Calu3 (cell line): ENCODE measurements around the gene DPH7. TPM values are rescaled to one million over a fixed set of nuclear protein-coding genes. Genes with fewer than 3 reads are reported as not detected.
"Not testable (repeated sequence)": the region's sequence is repeated elsewhere in the genome, so short reads cannot be mapped to it uniquely, and the experiment has no call there.

Experiments
- Bru-seq: library from RNA; stranded (reverse); fragments of 400-500 nt; gene quantifications from one replicate; lab custom pipeline; 2021; lab: Mats Ljungman, UMichigan
- BruChase-seq, 2 experiments: library from RNA; stranded (reverse); fragments of 400-500 nt; gene quantifications; one replicate each; lab custom pipeline; 2021; lab: Mats Ljungman, UMichigan
- BruUV-seq: library from RNA; stranded (reverse); fragments of 400-500 nt; replicated peaks from 2 replicates; lab custom pipeline; 2021; lab: Mats Ljungman, UMichigan
- CTCF ChIA-PET: fragments of 300-600 bp; sonication (Branson Sonifier 250); formaldehyde crosslinking; loops from one replicate; lab custom pipeline; 2022; ENCODE audit warnings: antibody characterized with exemption; lab: Charles Lee
- DNase-seq: peaks from one replicate; pipeline ENCODE4 v3.0.0; 2022
- H3K27ac Mint-ChIP-seq: one replicate; pipeline ENCODE4 v1.8.0; 2022; ENCODE audit warnings: mixed read lengths; ENCODE audit not compliant: unreplicated experiment
- H3K27me3 Mint-ChIP-seq: one replicate; pipeline ENCODE4 v1.8.0; 2022; ENCODE audit warnings: mixed read lengths; ENCODE audit not compliant: unreplicated experiment
- H3K36me3 Mint-ChIP-seq: one replicate; pipeline ENCODE4 v1.8.0; 2022; ENCODE audit warnings: mild to moderate bottlenecking, moderate library complexity, mixed read lengths; ENCODE audit not compliant: insufficient read depth, unreplicated experiment
- H3K4me1 Mint-ChIP-seq: one replicate; pipeline ENCODE4 v1.8.0; 2022; ENCODE audit warnings: mild to moderate bottlenecking, low read depth, mixed read lengths; ENCODE audit not compliant: unreplicated experiment
- H3K4me3 Mint-ChIP-seq: one replicate; pipeline ENCODE4 v1.8.0; 2022; ENCODE audit warnings: mild to moderate bottlenecking, low read depth, moderate library complexity, mixed read lengths; ENCODE audit not compliant: unreplicated experiment
- H3K9me3 Mint-ChIP-seq: one replicate; pipeline ENCODE4 v1.8.0; 2022; ENCODE audit warnings: low read depth, mixed read lengths; ENCODE audit not compliant: unreplicated experiment
- CTCF ChIP-seq: fragments of 200-600 bp; IDR thresholded peaks from one replicate; pipeline ENCODE4 v1.8.0; 2022; ENCODE audit warnings: antibody characterized with exemption; ENCODE audit not compliant: unreplicated experiment
- intact Hi-C: fragments of 100-400 bp; cut with micrococcal nuclease; formaldehyde crosslinking; loops from one replicate; pipeline ENCODE4 v1.10.0; 2022; ENCODE audit not compliant: unreplicated experiment
- long read RNA-seq: library from polyadenylated mRNA; stranded (forward); transcript quantifications from one replicate; pipeline ENCODE4 v2.0.0, GENCODE V29; 2022
- total RNA-seq: library from RNA; stranded (reverse); gene quantifications from 2 replicates; pipeline ENCODE4 v1.2.3, GENCODE V29; 2022

The DPH7 gene
- total RNA-seq: 29.7 and 30.2 TPM in 2 replicates
- percentile 63 among the genes with signal in this experiment for Bru-seq, nascent RNA
- BruChase-seq, experiment 1, labeled RNA remaining after a 6-hour chase: percentile 65 among the genes with signal in this experiment
- BruChase-seq, experiment 2, labeled RNA remaining after a 2-hour chase: percentile 74 among the genes with signal in this experiment
- long read RNA-seq, transcript DPH7-201 (9 exons, 1,847 nt): major isoform, 11 of 44 reads
- long read RNA-seq, partial matches to known transcripts: 1 of 44 reads
- long read RNA-seq, other reads (novel, unspliced or antisense): 32 of 44 reads

- TF ChIP-seq CTCF: peak; percentile 70
- Mint-ChIP-seq H3K36me3 (peaks cover 43% of the 10 kb centered on the region), H3K4me1 (peaks cover 7% of the 10 kb centered on the region), H3K4me3 (peak within 1 kb of the TSS; percentile 71), H3K27ac (peak within 1 kb of the TSS; percentile 52), H3K9me3 (no peaks in the 10 kb centered on the region), H3K27me3 (no peaks in the 10 kb centered on the region)
- intact Hi-C loops: no loop called here
- CTCF ChIA-PET: interaction anchor here (0.6 to 1.2 kb wide), 3 partner anchors 12 to 390 kb away, joined by 3 to 8 read pairs (median 4); no protein-coding TSS in a partner anchor
- BruUV-seq: no TSS peak
- DNase-seq: peak; percentile 97
Measured at GRCh38 chr9:137578518-137579258, at the start of gene DPH7. Gene DPH7, minus strand, starts transcription at chr9:137578925. Its CDS starts 148 bp downstream, at chr9:137578777.

- H3K27me3 Mint-ChIP-seq, H3K27ac Mint-ChIP-seq, intact Hi-C loops, BruUV-seq, H3K4me3 Mint-ChIP-seq, H3K9me3 Mint-ChIP-seq, DNase-seq: not testable (repeated sequence)
- Mint-ChIP-seq H3K4me1 (peaks cover 12% of the 10 kb centered on the region), H3K36me3 (peaks cover 19% of the 10 kb centered on the region)
- CTCF ChIA-PET: interaction anchor here (1.2 kb wide), 1 partner anchor 36 kb away, joined by 3 read pairs; no protein-coding TSS in a partner anchor
Measured at GRCh38 chr9:137627406-137627805, 48.7 kb upstream of the DPH7 start.

- Mint-ChIP-seq H3K4me1 (peaks cover 12% of the 10 kb centered on the region), H3K36me3 (peaks cover 19% of the 10 kb centered on the region), H3K9me3 (no peaks in the 10 kb centered on the region), H3K4me3 (no peak overlapping the region), H3K27ac (no peak overlapping the region), H3K27me3 (no peaks in the 10 kb centered on the region)
- CTCF ChIA-PET: interaction anchor here (0.5 to 1.2 kb wide), 2 partner anchors 22 to 37 kb away, joined by 3 to 4 read pairs; no protein-coding TSS in a partner anchor
- TF ChIP-seq CTCF: no peak
- no TSS peak for BruUV-seq
- no peak for DNase-seq
- intact Hi-C loops: no loop called here
Measured at GRCh38 chr9:137626464-137626863, 47.7 kb upstream of the DPH7 start.

GRCh38 chr9:137622211-137622610 is 43.5 kb upstream of the DPH7 start:
- H3K27me3 Mint-ChIP-seq, BruUV-seq, CTCF ChIA-PET, intact Hi-C loops, H3K9me3 Mint-ChIP-seq, H3K4me3 Mint-ChIP-seq, H3K27ac Mint-ChIP-seq, DNase-seq: not testable (repeated sequence)
- H3K4me1 Mint-ChIP-seq: peaks cover 15% of the 10 kb centered on the region
- peaks cover 46% of the 10 kb centered on the region for H3K36me3 Mint-ChIP-seq

GRCh38 chr9:137621131-137621757 is 42.5 kb upstream of the DPH7 start:
- no TSS peak for BruUV-seq
- peaks cover 18% of the 10 kb centered on the region for H3K4me1 Mint-ChIP-seq
- H3K4me3 Mint-ChIP-seq: no peak overlapping the region
- intact Hi-C loops: no loop called here
- no peaks in the 10 kb centered on the region for H3K9me3 Mint-ChIP-seq
- CTCF ChIA-PET: interaction anchor here (0.7 kb wide), 2 partner anchors 11 to 30 kb away, joined by 3 read pairs; no protein-coding TSS in a partner anchor
- no peak for DNase-seq
- TF ChIP-seq CTCF: no peak
- no peaks in the 10 kb centered on the region for H3K27me3 Mint-ChIP-seq
- H3K27ac Mint-ChIP-seq: no peak overlapping the region
- peaks cover 44% of the 10 kb centered on the region for H3K36me3 Mint-ChIP-seq
